HG02938 (cell line): ENCODE data around the gene STK32A.
"Not testable (repeated sequence)": the region's sequence is repeated elsewhere in the genome, so short reads cannot be mapped to it uniquely, and the experiment has no call there.

ENCODE experiments used
- ATAC-seq: cut with Tn5 transposase; IDR thresholded peaks from one replicate; pipeline ENCODE4 v1.9.1; 2021; ENCODE audit warnings: mild to moderate bottlenecking, moderate library complexity; ENCODE audit not compliant: unreplicated experiment

STK32A gene

GRCh38 chr5:147234825-147235635 lies at the start of gene STK32A:
Gene STK32A, plus strand, starts transcription at chr5:147235026. Its CDS starts 4,609 bp downstream, at chr5:147239635.
- no peak for ATAC-seq

DNA sequence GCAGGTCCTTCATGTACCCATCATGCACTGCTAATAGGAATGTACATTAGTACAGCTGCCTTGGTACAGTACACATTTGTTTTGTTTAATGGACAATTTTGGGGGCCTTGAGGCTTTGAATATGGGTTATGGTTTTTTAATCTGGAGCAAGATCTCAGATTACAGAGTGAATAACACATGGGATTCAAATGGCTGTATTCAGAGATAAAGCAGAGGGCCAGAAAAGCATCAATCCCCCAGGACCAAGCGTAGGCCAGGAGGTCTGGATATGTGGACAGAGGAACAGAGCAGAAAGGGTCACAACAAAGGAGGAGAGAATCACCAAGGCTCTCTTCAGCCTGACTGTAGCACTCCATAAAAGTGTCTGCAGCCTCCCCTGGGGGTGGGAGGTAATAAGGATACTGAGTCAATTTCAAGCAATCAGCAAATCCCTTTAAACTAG lies 47.7 kb upstream of the STK32A start:
- no peak for ATAC-seq

DNA sequence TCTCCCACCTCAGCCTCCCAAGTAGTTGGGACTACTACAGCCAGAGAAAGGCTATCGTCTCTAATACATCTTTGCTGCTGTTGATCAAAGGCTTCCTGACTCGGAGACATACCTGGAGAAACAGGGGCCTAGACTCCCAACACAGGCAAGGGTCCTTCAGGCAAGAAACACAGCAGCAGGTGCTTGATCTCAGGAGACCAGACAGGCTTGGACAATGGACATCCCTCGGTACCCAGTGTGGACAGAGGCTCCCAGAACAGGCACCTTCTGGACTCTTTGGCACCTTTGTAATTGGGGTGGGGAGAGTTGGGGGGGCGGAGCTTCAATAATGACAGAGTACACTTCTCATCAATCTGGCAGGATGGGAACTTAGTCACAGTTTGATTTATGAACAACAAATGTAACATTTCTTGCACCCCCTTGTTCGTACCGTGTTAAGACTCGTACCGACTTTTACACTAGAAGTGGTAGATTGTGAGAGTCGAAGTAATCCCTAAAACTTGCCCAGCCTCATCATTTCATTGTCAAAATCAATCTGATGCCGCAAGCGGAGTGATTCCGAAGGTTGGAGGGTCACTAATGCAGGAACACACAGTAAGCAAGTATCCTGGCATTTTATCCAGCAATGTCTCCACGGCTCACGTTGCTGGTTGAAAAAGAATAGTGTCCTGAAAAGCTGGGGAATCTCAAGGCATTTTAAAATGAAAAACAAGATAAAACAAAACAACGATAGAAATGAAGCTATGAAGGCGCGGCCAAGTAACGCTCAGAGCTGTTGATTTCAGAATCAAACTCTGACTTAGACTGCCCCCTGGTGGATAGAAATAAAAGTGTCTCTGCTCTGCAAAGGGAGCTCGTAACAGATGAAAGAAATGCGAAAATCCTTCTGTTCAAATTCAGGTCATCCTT lies 46.4 kb upstream of the STK32A start:
- peak; percentile 88 for ATAC-seq

DNA sequence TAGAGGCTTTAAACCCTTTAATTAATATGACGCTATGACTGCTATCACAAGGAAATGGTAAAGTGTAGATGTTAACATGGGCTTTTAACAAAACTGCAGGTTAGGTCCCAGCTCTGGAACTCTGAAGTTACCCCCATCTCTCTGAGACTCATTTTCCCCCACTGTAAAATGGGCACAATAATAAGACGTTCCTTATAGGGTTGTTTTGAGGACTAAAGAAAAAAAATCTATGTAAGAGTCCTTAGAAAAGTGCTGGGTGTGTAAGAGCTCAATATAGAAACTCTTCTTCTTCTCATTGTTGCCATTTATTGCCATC lies 45.8 kb upstream of the STK32A start:
- peak; percentile 18 for ATAC-seq

DNA sequence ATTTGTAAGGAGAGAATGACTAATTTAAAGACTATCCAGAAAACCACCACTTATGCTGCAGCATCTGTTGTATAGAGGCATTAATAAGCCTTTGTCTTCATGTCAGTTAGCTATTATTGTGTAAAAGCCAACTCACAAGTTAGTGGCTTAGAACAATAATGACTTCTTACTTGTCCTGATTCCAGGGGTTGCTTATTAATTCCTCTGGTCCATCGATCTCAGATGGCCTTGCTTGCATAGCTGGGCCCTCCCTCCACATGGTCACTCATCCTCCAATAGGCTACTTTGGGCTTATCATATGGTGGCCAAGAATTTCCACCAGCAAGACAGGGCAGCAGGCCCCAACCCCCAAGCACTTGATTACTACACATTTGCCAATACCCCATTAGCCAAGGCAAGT lies 44.5 kb upstream of the STK32A start:
- ATAC-seq: no peak

DNA sequence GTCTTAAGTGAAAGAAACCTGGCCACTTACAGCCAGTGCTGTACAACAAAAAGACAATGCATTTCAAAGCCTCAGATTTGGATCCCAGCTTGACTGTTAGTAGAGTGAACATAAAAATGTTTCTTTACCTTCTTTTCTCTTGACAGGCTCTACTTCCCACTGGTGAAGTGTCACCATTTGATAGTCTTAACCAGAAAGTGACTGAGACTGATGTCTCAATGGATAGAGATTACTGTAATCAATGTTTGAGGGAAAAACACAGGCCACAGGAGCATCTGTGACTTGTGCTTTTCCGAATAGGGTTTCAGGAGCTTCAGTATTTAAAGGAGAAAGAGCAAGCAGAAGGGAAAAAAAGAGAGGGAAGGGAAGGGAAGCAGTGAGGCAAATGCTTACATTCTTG lies 41.7 kb upstream of the STK32A start:
- ATAC-seq: no peak

- no peak for ATAC-seq
These were observed 34.8 kb upstream of the STK32A start for GRCh38 chr5:147200004-147200403.

GRCh38 chr5:147203213-147203612 lies 31.6 kb upstream of the STK32A start:
- no peak for ATAC-seq

GRCh38 chr5:147204576-147204975 lies 30.2 kb upstream of the STK32A start:
- no peak for ATAC-seq

GRCh38 chr5:147208134-147208533 lies 26.7 kb upstream of the STK32A start:
- no peak for ATAC-seq

DNA sequence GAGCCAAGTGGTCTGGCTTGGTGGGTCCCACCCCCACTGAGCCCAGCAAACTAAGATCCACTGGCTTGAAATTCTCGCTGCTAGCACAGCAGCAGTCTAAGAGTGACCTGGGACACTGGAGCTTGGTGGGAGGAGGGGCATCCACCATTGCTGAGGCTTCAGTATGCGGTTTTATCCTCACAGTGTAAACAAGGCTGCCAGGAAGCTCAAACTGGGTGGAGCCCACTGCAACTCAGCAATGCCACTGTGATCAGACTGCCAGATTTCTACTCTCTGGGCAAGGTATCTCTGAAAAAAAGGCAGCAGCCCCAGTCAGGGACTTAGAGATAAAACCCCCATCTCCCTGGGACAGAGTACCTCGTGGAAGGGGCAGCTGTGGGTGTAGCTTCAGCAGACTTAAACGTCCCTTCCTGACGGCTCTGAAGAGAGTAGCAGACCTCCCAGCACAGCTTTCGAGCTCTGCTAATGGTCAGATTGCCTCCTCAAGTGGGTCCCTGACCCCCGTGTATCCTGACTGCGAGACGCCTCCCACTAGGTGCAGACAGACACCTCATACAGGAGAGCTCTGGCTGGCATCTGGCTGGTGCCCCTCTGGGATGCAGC lies 18.2 kb upstream of the STK32A start:
- ATAC-seq: no peak

DNA sequence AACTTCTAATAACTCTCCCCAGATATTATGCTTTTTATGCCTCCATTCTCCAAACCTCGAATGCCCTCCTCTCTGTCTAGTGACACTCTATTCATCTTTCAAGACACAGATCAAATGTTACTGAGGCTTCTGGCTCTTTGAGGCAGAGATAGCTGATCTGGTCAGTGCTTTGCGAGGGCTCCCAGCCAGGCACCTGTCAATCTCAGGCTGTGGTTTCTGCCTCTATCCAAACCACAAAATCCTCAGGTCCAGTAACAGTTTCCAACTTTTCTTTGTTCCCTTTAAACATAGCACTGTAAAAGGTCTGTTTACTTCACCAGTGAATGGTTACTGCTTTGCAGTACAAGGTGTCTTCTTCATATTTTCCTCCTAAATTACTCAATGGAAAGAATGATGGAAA lies 11.5 kb upstream of the STK32A start:
- ATAC-seq: no peak

DNA sequence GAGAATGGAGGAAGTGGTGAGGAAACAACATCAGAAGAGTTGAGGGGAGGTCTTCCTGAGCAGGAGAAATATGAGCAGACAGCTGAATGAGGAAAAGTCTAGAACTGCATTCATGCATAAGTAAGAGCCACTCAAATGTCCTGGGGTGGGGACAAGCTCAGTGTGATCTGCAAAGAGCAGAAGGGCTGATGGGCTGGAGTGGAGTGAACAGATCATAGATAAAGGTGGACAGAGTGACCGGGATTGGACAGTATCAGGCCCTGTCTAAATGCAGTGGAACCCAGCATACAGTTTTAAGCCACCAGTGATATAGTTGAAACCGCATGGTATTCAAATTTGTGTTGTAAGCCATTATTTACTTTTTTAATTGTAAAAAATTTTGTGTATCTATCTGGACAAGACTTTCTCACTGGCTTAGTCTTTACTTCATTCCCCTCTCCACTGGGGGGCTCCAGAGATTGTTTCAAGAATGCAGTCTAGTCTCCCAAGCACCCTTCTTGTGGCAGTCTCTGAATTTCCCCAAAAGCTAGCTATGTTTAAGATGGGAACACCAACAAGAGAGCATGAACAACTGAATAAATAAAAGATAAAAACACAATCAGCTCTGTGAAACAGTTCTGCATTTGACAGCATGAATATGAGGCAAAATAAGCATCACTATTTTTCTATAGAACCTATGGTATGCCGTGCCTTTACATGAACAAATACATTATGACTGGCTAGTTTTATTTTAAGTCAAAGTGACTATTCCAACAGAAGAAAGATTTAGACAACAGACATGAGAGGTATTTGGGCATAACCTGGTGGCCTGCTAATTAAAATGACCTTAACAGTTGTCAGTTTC lies 10.7 kb upstream of the STK32A start:
- no peak for ATAC-seq

GRCh38 chr5:147225938-147226337 lies 8.9 kb upstream of the STK32A start:
- ATAC-seq: no peak

- ATAC-seq: no peak
These were observed 8.3 kb upstream of the STK32A start for GRCh38 chr5:147226512-147226911.

GRCh38 chr5:147234239-147234824 lies 494 bp upstream of the STK32A start:
- no peak for ATAC-seq

DNA sequence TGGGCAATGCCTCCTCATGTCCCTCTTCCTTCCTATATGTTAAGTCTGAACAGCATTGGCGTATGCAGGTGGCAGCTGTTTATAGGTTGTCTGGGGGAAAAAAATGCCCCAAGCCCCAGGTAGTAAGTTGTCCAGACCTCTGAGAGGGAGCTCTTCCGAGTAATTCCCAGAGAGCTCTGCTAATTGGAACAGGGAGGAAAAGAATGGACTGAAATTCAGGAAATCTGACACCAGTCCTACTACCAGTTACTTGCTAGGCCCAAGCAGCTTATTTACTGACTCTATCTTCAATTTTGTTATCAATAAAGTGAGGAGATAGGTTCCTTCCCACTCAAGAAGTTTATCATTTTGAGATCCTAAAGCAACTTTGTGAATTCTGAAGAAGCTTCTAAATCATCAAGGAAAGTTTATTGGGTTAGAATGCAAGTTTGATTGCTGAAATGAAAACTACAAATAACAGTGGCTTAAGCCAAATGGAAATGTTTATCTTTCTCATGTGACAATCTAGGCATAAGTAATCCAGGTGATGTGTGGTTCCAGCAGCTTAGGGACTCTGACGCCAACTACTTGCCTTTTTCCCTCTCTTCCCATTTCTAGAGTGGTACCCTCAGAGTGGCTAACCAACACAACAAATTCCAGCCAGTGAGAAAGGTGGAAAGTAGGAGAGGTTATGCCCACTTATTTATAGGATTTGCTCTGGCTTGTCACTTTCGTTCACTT lies 5.6 kb downstream of the STK32A start:
- no peak for ATAC-seq

DNA sequence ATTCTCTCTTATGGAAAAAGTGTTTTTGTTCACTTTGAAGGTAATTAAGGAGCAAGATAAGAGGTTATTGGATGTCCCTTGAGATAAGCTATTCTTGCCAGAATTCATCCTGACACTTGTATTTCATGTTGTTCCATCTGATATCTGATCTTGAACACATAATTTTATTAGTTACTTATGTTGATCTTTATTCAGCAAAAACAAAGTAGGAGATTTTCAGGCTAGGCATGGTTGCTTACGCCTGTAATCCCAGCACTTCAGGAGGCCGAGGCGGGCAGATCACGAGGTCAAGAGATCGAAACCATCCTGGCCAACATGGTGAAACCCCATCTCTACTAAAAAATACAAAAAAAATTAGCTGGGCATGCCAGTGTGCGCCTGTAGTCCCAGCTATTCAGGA lies 8.4 kb downstream of the STK32A start:
- not testable (repeated sequence) for ATAC-seq

DNA sequence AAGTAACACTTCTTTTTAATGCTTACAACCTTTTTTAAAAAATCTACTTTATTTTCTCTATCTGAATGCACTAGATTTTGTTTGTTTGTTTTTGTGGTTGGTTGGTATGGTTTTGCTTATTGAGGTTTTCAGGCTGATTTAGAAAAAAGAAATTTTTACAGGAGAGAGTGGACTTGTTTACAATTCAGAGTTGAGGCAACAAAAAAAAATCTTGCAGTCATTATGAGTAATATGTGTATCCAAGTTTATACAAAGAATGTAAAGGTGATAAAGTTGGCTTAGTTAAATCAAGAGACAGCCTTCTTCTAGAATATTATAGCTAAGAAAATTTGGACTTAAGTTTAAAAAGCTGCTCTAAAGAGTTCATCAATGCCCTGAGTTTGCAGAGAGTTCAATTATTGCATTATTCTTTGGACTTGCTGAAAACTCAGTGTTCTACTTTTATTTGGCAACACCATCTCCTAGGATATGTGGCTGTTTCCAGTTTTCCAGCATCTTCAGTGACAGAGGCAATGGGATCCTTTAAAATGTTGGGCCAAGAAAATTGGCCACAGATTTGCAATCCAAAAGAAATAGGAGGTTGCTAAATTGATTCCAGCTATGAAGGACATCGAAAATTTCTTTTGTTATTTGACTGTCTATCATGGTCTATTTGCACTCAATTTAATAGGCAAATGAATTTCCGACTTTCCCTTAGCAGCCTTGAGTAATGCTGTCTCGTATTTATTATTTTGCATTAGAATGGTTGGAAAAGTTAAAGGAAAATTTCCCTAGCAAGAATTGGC lies 10.7 kb downstream of the STK32A start:
- no peak for ATAC-seq
